Measurements from ENCODE around the gene COX4I1.

DNA sequence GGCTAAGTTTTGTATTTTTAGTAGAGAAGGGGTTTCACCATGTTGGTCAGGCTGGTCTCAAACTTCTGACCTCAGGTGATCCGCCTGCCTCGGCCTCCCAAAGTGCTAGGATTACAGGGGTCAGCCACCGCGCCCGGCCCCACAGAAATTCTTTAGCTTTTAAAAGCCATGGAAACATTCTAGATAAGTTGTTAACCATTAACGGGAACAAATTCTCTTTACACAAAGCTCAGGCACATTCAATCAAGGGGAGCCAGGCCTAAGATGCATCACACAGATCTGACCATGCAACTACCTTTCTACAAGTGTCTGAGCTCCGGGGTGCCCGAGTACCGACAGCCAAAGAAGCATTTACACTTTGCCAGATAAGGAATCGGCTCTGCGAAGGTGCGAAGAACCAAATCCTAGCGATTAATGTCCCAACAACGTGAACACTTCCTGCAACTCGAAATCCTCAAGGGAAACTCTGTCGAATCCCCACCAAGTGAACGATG, 1.2 kb upstream of the COX4I1 start:
- TF ChIP-seq, protein P1, sequence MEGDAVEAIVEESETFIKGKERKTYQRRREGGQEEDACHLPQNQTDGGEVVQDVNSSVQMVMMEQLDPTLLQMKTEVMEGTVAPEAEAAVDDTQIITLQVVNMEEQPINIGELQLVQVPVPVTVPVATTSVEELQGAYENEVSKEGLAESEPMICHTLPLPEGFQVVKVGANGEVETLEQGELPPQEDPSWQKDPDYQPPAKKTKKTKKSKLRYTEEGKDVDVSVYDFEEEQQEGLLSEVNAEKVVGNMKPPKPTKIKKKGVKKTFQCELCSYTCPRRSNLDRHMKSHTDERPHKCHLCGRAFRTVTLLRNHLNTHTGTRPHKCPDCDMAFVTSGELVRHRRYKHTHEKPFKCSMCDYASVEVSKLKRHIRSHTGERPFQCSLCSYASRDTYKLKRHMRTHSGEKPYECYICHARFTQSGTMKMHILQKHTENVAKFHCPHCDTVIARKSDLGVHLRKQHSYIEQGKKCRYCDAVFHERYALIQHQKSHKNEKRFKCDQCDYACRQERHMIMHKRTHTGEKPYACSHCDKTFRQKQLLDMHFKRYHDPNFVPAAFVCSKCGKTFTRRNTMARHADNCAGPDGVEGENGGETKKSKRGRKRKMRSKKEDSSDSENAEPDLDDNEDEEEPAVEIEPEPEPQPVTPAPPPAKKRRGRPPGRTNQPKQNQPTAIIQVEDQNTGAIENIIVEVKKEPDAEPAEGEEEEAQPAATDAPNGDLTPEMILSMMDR (conservative IDR thresholded peaks at IDR 0.05; ENCODE audit: low read length): no peak
- TF ChIP-seq EZH2phosphoT487 (IDR thresholded peaks at IDR 0.05; ENCODE audit: borderline replicate concordance): no peak

Measured in Loucy (cell line).